ENCODE data around the gene EPN2.

Gene EPN2

DNA sequence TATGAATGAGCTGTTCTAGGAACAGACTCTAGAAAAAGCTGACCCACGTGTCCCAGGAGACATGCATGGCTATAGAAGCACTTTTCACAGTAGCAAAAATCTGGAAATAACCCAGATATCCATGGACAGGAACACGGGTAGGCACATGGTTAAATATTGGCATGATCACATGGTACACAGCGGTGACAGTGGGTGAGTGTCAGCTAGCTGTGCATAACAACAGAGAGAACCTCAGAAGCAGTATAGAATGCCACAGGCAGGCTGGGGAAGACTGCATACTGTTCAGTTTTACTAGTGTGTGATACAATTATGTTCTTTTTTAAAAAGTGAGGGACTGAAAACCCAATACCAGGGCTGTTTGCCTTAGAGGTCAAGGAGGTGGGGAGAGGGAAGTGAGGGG is 31.4 kb downstream of the EPN2 start:
- TF ChIP-seq, protein P1, sequence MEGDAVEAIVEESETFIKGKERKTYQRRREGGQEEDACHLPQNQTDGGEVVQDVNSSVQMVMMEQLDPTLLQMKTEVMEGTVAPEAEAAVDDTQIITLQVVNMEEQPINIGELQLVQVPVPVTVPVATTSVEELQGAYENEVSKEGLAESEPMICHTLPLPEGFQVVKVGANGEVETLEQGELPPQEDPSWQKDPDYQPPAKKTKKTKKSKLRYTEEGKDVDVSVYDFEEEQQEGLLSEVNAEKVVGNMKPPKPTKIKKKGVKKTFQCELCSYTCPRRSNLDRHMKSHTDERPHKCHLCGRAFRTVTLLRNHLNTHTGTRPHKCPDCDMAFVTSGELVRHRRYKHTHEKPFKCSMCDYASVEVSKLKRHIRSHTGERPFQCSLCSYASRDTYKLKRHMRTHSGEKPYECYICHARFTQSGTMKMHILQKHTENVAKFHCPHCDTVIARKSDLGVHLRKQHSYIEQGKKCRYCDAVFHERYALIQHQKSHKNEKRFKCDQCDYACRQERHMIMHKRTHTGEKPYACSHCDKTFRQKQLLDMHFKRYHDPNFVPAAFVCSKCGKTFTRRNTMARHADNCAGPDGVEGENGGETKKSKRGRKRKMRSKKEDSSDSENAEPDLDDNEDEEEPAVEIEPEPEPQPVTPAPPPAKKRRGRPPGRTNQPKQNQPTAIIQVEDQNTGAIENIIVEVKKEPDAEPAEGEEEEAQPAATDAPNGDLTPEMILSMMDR (IDR thresholded peaks at IDR 0.05; ENCODE audit: low read depth, low read length, missing control alignments) = no peak
- DNase-seq (ENCODE audit: low read depth) = no peak
- no peak overlapping the region for H3K4me3 ChIP-seq (ENCODE audit: low read depth, low read length)
- in situ Hi-C loops (cut with HindIII; ENCODE audit: low sequenced_read_pairs) = no loop called here

DNA sequence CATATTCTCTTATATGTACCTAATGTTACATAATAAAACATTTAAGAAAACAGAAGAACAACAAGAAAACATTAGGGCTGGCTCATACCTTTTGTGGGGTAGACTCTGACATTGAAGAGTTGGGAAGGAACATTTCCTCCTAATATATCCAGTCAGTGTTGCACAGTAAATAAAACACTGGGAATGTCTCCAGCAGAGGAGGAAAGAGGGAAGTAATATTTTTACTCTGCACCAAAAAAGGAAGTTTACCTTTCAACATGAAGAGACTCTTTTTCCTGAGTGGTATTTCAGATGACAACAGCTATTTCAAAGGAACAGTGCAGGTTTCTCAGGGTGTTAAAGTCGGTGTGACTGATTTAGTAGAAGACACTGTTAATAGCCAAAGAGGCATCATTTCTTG is 31.9 kb downstream of the EPN2 start:
- H3K4me3 ChIP-seq (ENCODE audit: low read depth, low read length) = no peak overlapping the region
- TF ChIP-seq, protein P1 (IDR thresholded peaks at IDR 0.05; ENCODE audit: low read depth, low read length, missing control alignments) = no peak
- in situ Hi-C loops (cut with HindIII; ENCODE audit: low sequenced_read_pairs) = no loop called here
- DNase-seq (ENCODE audit: low read depth) = no peak

DNA sequence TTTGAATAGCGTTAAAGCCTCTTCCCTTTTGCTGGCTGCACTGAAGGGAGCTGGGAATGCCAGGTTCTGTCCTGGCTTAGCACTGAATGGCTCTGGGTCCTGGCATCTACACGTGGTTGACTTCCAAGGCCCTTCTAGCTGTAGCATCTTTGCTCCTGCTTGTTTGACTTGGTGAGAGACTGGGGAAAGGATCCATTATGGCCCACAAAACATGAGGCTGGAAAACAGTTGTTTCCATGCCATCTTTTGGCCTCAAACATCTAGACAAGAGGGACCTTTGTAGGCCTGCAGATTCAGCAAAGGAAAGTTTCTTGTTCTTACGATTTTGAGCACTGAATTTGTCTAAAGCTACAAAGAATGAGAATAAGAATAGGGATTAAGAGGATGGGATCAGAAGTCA is 32.5 kb downstream of the EPN2 start:
- TF ChIP-seq, protein P1 (IDR thresholded peaks at IDR 0.05; ENCODE audit: low read depth, low read length, missing control alignments) = no peak
- H3K4me3 ChIP-seq (ENCODE audit: low read depth, low read length) = no peak overlapping the region
- in situ Hi-C loops (cut with HindIII; ENCODE audit: low sequenced_read_pairs) = no loop called here
- DNase-seq (ENCODE audit: low read depth) = no peak

- in situ Hi-C loops (cut with HindIII; ENCODE audit: low sequenced_read_pairs) = no loop called here
- TF ChIP-seq, protein P1 (IDR thresholded peaks at IDR 0.05; ENCODE audit: low read depth, low read length, missing control alignments) = peak; percentile 22
- no peak overlapping the region for H3K4me3 ChIP-seq (ENCODE audit: low read depth, low read length)
- no peak for DNase-seq (ENCODE audit: low read depth)
These were observed 33.2 kb downstream of the EPN2 start for GRCh38 chr17:19270347-19270703.

DNA sequence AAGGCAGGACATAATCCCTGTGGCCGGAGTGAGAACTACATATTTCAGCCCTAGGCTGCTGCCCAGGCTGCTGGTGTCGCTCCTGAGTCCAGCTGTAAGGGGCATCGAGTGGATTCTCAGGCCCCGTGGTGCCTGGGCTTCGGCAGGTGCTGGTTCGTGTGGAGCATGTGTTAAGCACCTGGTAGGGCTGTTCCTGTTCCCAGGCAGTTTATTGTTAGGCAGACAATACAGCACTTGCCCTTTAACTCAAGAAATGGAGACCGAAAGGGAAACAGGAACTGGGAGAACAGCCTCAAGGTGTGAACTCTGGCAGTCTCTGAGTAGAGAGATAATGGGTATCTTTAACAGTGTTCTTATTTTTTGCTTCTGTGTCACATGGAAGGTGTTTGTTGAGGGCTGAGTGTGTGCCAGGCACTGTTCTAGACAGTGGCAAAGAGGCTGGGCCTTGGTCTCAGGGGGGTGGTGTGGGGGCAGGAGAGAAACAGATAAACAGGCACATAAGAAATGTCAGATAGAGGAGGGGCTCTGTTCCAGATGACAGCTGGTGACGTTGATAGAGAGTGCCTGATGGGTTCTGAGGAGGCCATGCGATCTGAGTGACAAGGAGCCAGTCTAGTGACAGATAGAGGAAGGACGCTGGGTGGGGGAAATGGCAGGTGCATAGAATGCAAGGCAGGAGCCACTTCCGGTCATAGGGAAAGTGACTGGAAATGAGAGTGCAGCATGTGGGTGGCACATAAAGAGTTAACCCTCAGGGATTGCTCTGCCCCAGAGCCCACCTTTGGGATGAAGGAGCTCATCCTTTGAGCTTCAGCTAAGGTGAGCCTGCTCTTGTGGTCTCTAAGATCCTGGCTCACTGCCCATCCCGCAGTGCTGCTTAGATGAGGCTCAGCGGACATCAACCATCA is 33.8 kb downstream of the EPN2 start:
- no peak overlapping the region for H3K4me3 ChIP-seq (ENCODE audit: low read depth, low read length)
- in situ Hi-C loops (cut with HindIII; ENCODE audit: low sequenced_read_pairs) = no loop called here
- no peak for DNase-seq (ENCODE audit: low read depth)
- TF ChIP-seq, protein P1 (IDR thresholded peaks at IDR 0.05; ENCODE audit: low read depth, low read length, missing control alignments) = no peak

- in situ Hi-C loops (cut with HindIII; ENCODE audit: low sequenced_read_pairs) = no loop called here
- TF ChIP-seq, protein P1 (IDR thresholded peaks at IDR 0.05; ENCODE audit: low read depth, low read length, missing control alignments) = no peak
- DNase-seq (ENCODE audit: low read depth) = no peak
- no peak overlapping the region for H3K4me3 ChIP-seq (ENCODE audit: low read depth, low read length)
These were observed 34.7 kb downstream of the EPN2 start for GRCh38 chr17:19271780-19272357.
